ENCODE results near the gene MEX3A. TPM values are rescaled to one million over a fixed set of nuclear protein-coding genes. Genes with fewer than 3 reads are reported as not detected.

Gene MEX3A
- total RNA-seq, 2 donors from 2014 or later, result 0.15 to 0.47 TPM

DNA sequence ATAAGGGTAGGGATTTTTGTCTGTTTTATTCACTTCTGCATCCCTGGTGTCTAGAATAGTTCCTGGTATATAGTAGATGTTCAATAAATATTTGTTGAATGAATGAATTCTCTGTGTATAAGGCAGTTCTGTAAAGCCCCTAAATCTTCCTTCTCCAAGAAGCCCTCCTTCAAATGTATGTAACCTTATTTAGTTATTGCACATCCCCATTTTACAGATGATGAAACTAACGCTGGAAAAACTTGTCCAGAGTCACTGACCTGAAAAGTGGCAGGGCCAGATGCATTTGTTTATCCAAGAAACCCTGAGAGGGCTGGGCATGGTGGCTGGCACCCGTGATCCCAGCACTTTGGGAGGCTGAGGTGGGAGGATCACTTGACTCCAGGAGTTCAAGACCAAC is 28.0 kb upstream of the MEX3A start:
- H3K27me3 ChIP-seq, result no peaks in the 10 kb centered on the region
- H3K4me3 ChIP-seq, result no peak overlapping the region
- DNase-seq (ENCODE audit: low spot score), result no peak
- H3K4me1 ChIP-seq, result peaks cover 0 to 53% of the 10 kb centered on the region in 2 donors
- no peak overlapping the region for H3K27ac ChIP-seq
- peaks cover 5% of the 10 kb centered on the region for H3K36me3 ChIP-seq
- no peak for TF ChIP-seq CTCF (IDR thresholded peaks at IDR 0.05)
- H3K9me3 ChIP-seq, result no peaks in the 10 kb centered on the region

GRCh38 chr1:156108664-156109241 is 26.5 kb upstream of the MEX3A start:
- H3K27ac ChIP-seq, result peak overlapping the region in 1 of 2 donors; percentile 99
- TF ChIP-seq CTCF (IDR thresholded peaks at IDR 0.05), result no peak
- no peaks in the 10 kb centered on the region for H3K9me3 ChIP-seq
- H3K36me3 ChIP-seq, result no peaks in the 10 kb centered on the region
- H3K27me3 ChIP-seq, result no peaks in the 10 kb centered on the region
- peaks cover 0 to 61% of the 10 kb centered on the region in 2 donors for H3K4me1 ChIP-seq
- no peak for DNase-seq (ENCODE audit: low spot score)
- H3K4me3 ChIP-seq, result no peak overlapping the region

GRCh38 chr1:156108057-156108456 is 25.8 kb upstream of the MEX3A start:
- Histone ChIP-seq H3K4me3 (no peak overlapping the region), H3K27ac (peak overlapping the region; percentile 95 to 99), H3K27me3 (no peaks in the 10 kb centered on the region), H3K4me1 (peaks cover 0 to 61% of the 10 kb centered on the region in 2 donors), H3K9me3 (no peaks in the 10 kb centered on the region), H3K36me3 (no peaks in the 10 kb centered on the region)
- DNase-seq (ENCODE audit: low spot score), result no peak
- TF ChIP-seq CTCF (IDR thresholded peaks at IDR 0.05), result no peak

DNA sequence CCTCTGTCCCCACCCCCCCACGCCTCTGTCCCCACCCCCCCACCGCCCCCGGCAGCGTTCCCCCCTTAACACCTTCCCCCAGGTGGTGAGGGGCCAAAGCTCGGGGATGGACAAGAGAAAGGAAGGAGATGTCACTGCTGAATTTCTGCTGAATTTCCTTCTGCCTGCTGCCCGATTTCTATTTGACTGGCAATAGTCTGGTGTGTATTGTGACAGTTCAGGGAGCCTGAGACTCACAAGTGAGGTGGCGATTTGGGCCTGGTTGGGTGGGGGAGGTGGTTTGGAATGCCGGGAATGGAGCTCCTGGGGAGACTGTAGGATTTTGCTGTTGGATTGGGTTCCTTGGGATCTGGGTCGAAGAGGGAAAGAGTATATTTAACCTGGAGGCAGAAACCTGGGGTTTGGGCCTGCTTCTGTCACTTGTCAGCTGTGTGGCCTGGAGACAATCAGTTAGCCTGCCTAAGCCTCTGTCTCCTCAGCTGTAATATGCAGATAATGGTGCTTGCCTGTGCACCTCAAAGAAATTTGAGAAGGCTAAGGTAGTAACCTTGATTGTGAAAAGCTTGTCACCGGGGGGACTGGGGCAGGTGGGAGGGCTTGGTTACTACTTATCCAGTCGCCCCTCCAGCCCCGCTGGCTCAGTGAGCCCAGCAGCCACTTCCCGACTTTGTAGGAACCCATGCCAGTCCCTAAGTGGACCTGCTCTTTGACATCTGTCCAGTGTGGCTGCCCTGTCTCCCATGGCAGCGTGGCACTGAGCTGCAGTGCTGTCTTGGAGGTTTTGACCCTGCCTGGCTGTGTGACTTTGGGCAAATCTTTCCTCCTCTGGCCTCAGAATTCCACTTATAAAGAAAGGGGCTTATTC is 24.6 kb upstream of the MEX3A start:
- Histone ChIP-seq H3K27ac (peak overlapping the region; percentile 95 to 99), H3K36me3 (no peaks in the 10 kb centered on the region), H3K27me3 (no peaks in the 10 kb centered on the region), H3K9me3 (no peaks in the 10 kb centered on the region), H3K4me1 (peaks cover 0 to 62% of the 10 kb centered on the region in 2 donors), H3K4me3 (peak overlapping the region in 1 of 2 donors; percentile 44)
- DNase-seq (ENCODE audit: low spot score), result peak; percentile 73
- TF ChIP-seq CTCF (IDR thresholded peaks at IDR 0.05), result no peak

- peak overlapping the region; percentile 95 to 99 for H3K27ac ChIP-seq
- peaks cover 0 to 72% of the 10 kb centered on the region in 2 donors for H3K4me1 ChIP-seq
- H3K4me3 ChIP-seq, result peak overlapping the region in 1 of 2 donors; percentile 44
- no peak for DNase-seq (ENCODE audit: low spot score)
- no peak for TF ChIP-seq CTCF (IDR thresholded peaks at IDR 0.05)
- no peaks in the 10 kb centered on the region for H3K27me3 ChIP-seq
- no peaks in the 10 kb centered on the region for H3K36me3 ChIP-seq
- H3K9me3 ChIP-seq, result no peaks in the 10 kb centered on the region
These were observed 22.9 kb upstream of the MEX3A start for GRCh38 chr1:156104861-156105832.

Measured in right atrium auricular region (tissue), 2 donors.